ENCODE measurements around the gene LDAH. TPM values are rescaled to one million over a fixed set of nuclear protein-coding genes. Genes with fewer than 3 reads are reported as not detected.

Gene LDAH
- total and polyA plus RNA-seq, 2 donors (not counting 3 experiments of a cell fraction or from before 2014, with no cell fraction given) = 12.3 to 24.0 TPM

GRCh38 chr2:20689428-20690264 is 133.3 kb downstream of the LDAH start:
- ChIA-PET POLR2A (no interaction called here), CTCF (interaction anchor here (1.5 kb wide), 1 partner anchor 28 kb away, joined by 3 read pairs; no protein-coding TSS in a partner anchor)
- dilution Hi-C loops (cut with MboI; ENCODE audit: extremely low pct_ligation_motif_present, low sequenced_read_pairs) = no loop called here
- no peaks in the 10 kb centered on the region for H4K20me1 ChIP-seq (replicated peaks; ENCODE audit: control insufficient read depth, extremely low read depth, insufficient read depth, low read length)
- intact Hi-C loops (cut with micrococcal nuclease) = no loop called here
- no peaks in the 10 kb centered on the region for H3K79me2 ChIP-seq (ENCODE audit: control insufficient read depth, insufficient read depth, low read length)
- no peak overlapping the region for H3K9ac ChIP-seq (replicated peaks; ENCODE audit: extremely low read depth, insufficient read depth, low read length)
- DNase-seq (ENCODE audit: low read depth, low spot score) (no peak), FAIRE-seq (no peak)
- no peaks in the 10 kb centered on the region for H3K9me1 ChIP-seq (replicated peaks; ENCODE audit: control insufficient read depth, extremely low read depth, insufficient read depth, low read length)
- no peaks in the 10 kb centered on the region for H3K27me3 ChIP-seq (ENCODE audit: control insufficient read depth in 2 of 2, insufficient read depth in 2 of 2, low read length in 2 of 2)
- no peak overlapping the region for H3K4me2 ChIP-seq (ENCODE audit: insufficient read depth, low read length)
- no peak overlapping the region for H2AFZ ChIP-seq (ENCODE audit: low read depth, low read length)
- H3K4me1 ChIP-seq (ENCODE audit: control insufficient read depth, extremely low read depth, insufficient read depth, low read length) = no peaks in the 10 kb centered on the region
- no peak overlapping the region for H3K4me3 ChIP-seq (replicated peaks in 1 of 3; ENCODE audit: insufficient read depth in 1 of 3, low read depth in 1 of 3, low read length in 3 of 3)
- no peaks in the 10 kb centered on the region for H3K9me3 ChIP-seq (replicated peaks; ENCODE audit: control insufficient read depth, insufficient read depth, low read length)
- peaks cover 0 to 7% of the 10 kb centered on the region in 2 experiments for H3K36me3 ChIP-seq (ENCODE audit: control insufficient read depth in 2 of 2, extremely low read depth in 1 of 2, insufficient read depth in 2 of 2, low read length in 2 of 2)
- H3K27ac ChIP-seq (ENCODE audit: insufficient read depth, low read depth, low read length) = no peak overlapping the region
- BruUV-seq (replicated peaks) = no TSS peak
- TF ChIP-seq CTCF (IDR thresholded peaks at IDR 0.05; ENCODE audit: extremely low read depth in 1 of 2, insufficient read depth in 1 of 2, low read depth in 1 of 2, low read length in 2 of 2) = no peak
- no peak for TF ChIP-seq POLR2A (IDR thresholded peaks at IDR 0.05; ENCODE audit: low read depth, low read length)
- TF ChIP-seq, protein P1, sequence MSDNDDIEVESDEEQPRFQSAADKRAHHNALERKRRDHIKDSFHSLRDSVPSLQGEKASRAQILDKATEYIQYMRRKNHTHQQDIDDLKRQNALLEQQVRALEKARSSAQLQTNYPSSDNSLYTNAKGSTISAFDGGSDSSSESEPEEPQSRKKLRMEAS (IDR thresholded peaks at IDR 0.05; ENCODE audit: insufficient read depth, insufficient read length) = no peak
- no peak for TF ChIP-seq JUN (IDR thresholded peaks at IDR 0.05; ENCODE audit: borderline replicate concordance, insufficient read depth, insufficient read length, low read depth)
- TF ChIP-seq EZH2 (IDR thresholded peaks at IDR 0.05; ENCODE audit: borderline replicate concordance, low read depth, low read length, severe bottlenecking) = no peak
- no peak for TF ChIP-seq GATA2 (IDR thresholded peaks at IDR 0.05; ENCODE audit: insufficient read depth, insufficient read length, low read depth, low read length)

All from endothelial cell of umbilical vein (primary cell).